H1 (cell line): ENCODE results near the gene SLN. TPM values are rescaled to one million over a fixed set of nuclear protein-coding genes. Genes with fewer than 3 reads are reported as not detected.

Source experiments
- CTCF ChIA-PET: fragments of 300-600 bp; sonication (Branson Sonifier 250); formaldehyde crosslinking; loops from one replicate; lab custom pipeline; 2021; ENCODE audit not compliant: partially characterized antibody; lab: Charles Lee
- POLR2A ChIA-PET: fragments of 300-600 bp; sonication (Branson Sonifier 250); formaldehyde crosslinking; loops from one replicate; lab custom pipeline; 2021; ENCODE audit warnings: inconsistent platforms; ENCODE audit not compliant: partially characterized antibody; lab: Charles Lee
- DNase-seq, 2 experiments: peaks; one replicate each; pipeline versions ENCODE4 v3.0.0 to v3.0.0-alpha.2; 2010 to 2022; ENCODE audit warnings: low spot score in 2 of 2, low read depth in 1 of 2, mixed read lengths in 1 of 2
- FAIRE-seq: peaks from 2 replicates; lab custom pipeline; 2011; peaks lifted over from hg19 to GRCh38; lab: Jason Lieb, UNC
- H2AFZ ChIP-seq: 2 replicates; pipeline ENCODE4 v1.8.1; 2012; ENCODE audit warnings: low read length, inconsistent platforms
- H2AK5ac ChIP-seq: 2 replicates; pipeline ENCODE4 v1.6.1; 2013; ENCODE audit warnings: low read depth, low read length
- H2BK120ac ChIP-seq: replicated peaks from 2 replicates; pipeline ENCODE3; 2013; ENCODE audit warnings: low read depth, low read length, inconsistent platforms
- H2BK12ac ChIP-seq: 2 replicates; pipeline ENCODE4 v1.6.1; 2013; ENCODE audit warnings: low read depth, low read length
- H2BK15ac ChIP-seq: 2 replicates; pipeline ENCODE4 v1.6.1; 2013; ENCODE audit warnings: low read length
- H2BK20ac ChIP-seq: 2 replicates; pipeline ENCODE4 v1.6.1; 2013; ENCODE audit warnings: low read length
- H2BK5ac ChIP-seq: 2 replicates; pipeline ENCODE4 v1.6.1; 2013; ENCODE audit warnings: low read depth, low read length
- H3K14ac ChIP-seq: 2 replicates; pipeline ENCODE4 v1.6.1; 2013; ENCODE audit warnings: inconsistent platforms; ENCODE audit not compliant: insufficient read length
- H3K18ac ChIP-seq: 2 replicates; pipeline ENCODE4 v1.6.1; 2013; ENCODE audit warnings: low read length; ENCODE audit errors: extremely low read depth
- H3K23ac ChIP-seq: 2 replicates; pipeline ENCODE4 v1.6.1; 2013; ENCODE audit warnings: inconsistent platforms; ENCODE audit not compliant: insufficient read length
- H3K23me2 ChIP-seq: 2 replicates; pipeline ENCODE4 v1.6.1; 2013; ENCODE audit warnings: low read depth, low read length
- H3K27ac ChIP-seq: 2 replicates; pipeline ENCODE4 v1.6.1; 2011; ENCODE audit warnings: low read depth, low read length, inconsistent platforms
- H3K27me3 ChIP-seq, 4 experiments: replicated peaks in 1 of 4; 1 replicate in 1 of 4; 2 replicates in 3 of 4; pipeline versions ENCODE4 v1.6.1 to v1.8.1; 2011 to 2013; ENCODE audit warnings: low read length in 3 of 4, mild to moderate bottlenecking in 3 of 4, inconsistent platforms in 2 of 4, mixed read lengths in 2 of 4, moderate library complexity in 1 of 4; ENCODE audit not compliant: control insufficient read depth in 3 of 4, insufficient read depth in 3 of 4; ENCODE audit errors: extremely low read depth in 1 of 4
- H3K36me3 ChIP-seq, 4 experiments: 2 replicates each; pipeline versions ENCODE4 v1.6.1 to v1.8.1; 2011 to 2013; ENCODE audit warnings: mild to moderate bottlenecking in 4 of 4, low read length in 3 of 4, moderate library complexity in 2 of 4, control low read depth in 1 of 4, inconsistent platforms in 1 of 4; ENCODE audit not compliant: insufficient read depth in 4 of 4, control insufficient read depth in 2 of 4
- H3K4ac ChIP-seq: replicated peaks from 2 replicates; pipeline ENCODE3; 2013; ENCODE audit warnings: low read length, low read depth, mixed read lengths, inconsistent platforms; ENCODE audit not compliant: insufficient read length
- H3K4me1 ChIP-seq, 4 experiments: replicated peaks in 1 of 4; 1 replicate in 1 of 4; 2 replicates in 3 of 4; pipeline versions ENCODE4 v1.6.1 to v1.8.1; 2011 to 2013; ENCODE audit warnings: low read length in 3 of 4, inconsistent platforms in 2 of 4, mixed read lengths in 1 of 4; ENCODE audit not compliant: insufficient read depth in 4 of 4, control insufficient read depth in 3 of 4
- H3K4me2 ChIP-seq, 2 experiments: 2 replicates each; pipeline versions ENCODE4 v1.6.1 to v1.8.1; 2011 to 2013; ENCODE audit warnings: low read depth in 2 of 2, low read length in 2 of 2, control low read depth in 1 of 2, inconsistent platforms in 1 of 2, mild to moderate bottlenecking in 1 of 2; ENCODE audit not compliant: insufficient read depth in 1 of 2
- H3K4me3 ChIP-seq, 4 experiments: fragments of 200-600, 300-600 bp in 1 of 4; sonication (generic), shearing (Covaris generic), sonication (Bioruptor Twin) in 1 of 4; 2 replicates each; pipeline versions ENCODE4 v1.5.1 to v1.8.1; 2011 to 2016; ENCODE audit warnings: low read length in 4 of 4, low read depth in 3 of 4, control low read depth in 2 of 4, inconsistent platforms in 2 of 4, mild to moderate bottlenecking in 2 of 4, mixed read lengths in 1 of 4, moderate library complexity in 1 of 4; ENCODE audit not compliant: insufficient read depth in 2 of 4; ENCODE audit errors: extremely low read depth in 1 of 4
- H3K56ac ChIP-seq: replicated peaks from 2 replicates; pipeline ENCODE3; 2013; ENCODE audit warnings: low read depth, mild to moderate bottlenecking, mixed read lengths, low read length, inconsistent platforms; ENCODE audit not compliant: insufficient read length
- H3K79me1 ChIP-seq: 2 replicates; pipeline ENCODE4 v1.6.1; 2013; ENCODE audit warnings: low read depth, low read length, control low read depth
- H3K79me2 ChIP-seq, 2 experiments: 2 replicates each; pipeline versions ENCODE4 v1.6.1 to v1.8.1; 2012 to 2013; ENCODE audit warnings: low read length in 2 of 2, mild to moderate bottlenecking in 2 of 2, inconsistent platforms in 1 of 2; ENCODE audit not compliant: insufficient read depth in 2 of 2, control insufficient read depth in 1 of 2
- H3K9ac ChIP-seq, 4 experiments: replicated peaks in 1 of 4; 1 replicate in 1 of 4; 2 replicates in 3 of 4; pipeline versions ENCODE4 v1.6.1 to v1.8.1; 2011 to 2013; ENCODE audit warnings: low read depth in 3 of 4, low read length in 3 of 4, control low read depth in 2 of 4, mild to moderate bottlenecking in 2 of 4, moderate library complexity in 2 of 4, inconsistent platforms in 1 of 4; ENCODE audit errors: extremely low read depth in 1 of 4
- H3K9me3 ChIP-seq, 2 experiments: 2 replicates each; pipeline versions ENCODE4 v1.6.1 to v1.8.1; 2012 to 2013; ENCODE audit warnings: mild to moderate bottlenecking in 2 of 2, moderate library complexity in 2 of 2, control low read depth in 1 of 2, inconsistent platforms in 1 of 2, low read depth in 1 of 2, low read length in 1 of 2, mixed read lengths in 1 of 2; ENCODE audit not compliant: insufficient read depth in 2 of 2
- H4K20me1 ChIP-seq, 2 experiments: replicated peaks in 1 of 2; 2 replicates each; pipeline versions ENCODE3 to v1.8.1; 2011 to 2013; ENCODE audit warnings: inconsistent platforms in 2 of 2, low read length in 2 of 2, mild to moderate bottlenecking in 1 of 2; ENCODE audit not compliant: insufficient read depth in 2 of 2, control insufficient read depth in 1 of 2
- H4K5ac ChIP-seq: 2 replicates; pipeline ENCODE4 v1.6.1; 2013; ENCODE audit warnings: low read length, low read depth, mixed read lengths, inconsistent platforms; ENCODE audit not compliant: insufficient read length
- H4K8ac ChIP-seq: 2 replicates; pipeline ENCODE4 v1.8.0; 2013; ENCODE audit warnings: mild to moderate bottlenecking, moderate library complexity, low read length, inconsistent platforms; ENCODE audit not compliant: insufficient read depth; ENCODE audit errors: extremely low read depth
- H4K91ac ChIP-seq: replicated peaks from 2 replicates; pipeline ENCODE3; 2013; ENCODE audit warnings: low read length, mixed read lengths, inconsistent platforms; ENCODE audit not compliant: insufficient read length
- BRCA1 ChIP-seq: IDR thresholded peaks from 2 replicates; pipeline ENCODE4 v1.6.1; 2012; ENCODE audit warnings: low read depth, low read length, improper control_type of control experiment
- EZH2 ChIP-seq: fragments of 200-600 bp; sonication (generic); IDR thresholded peaks from 2 replicates; pipeline ENCODE4 v1.7.1; 2012; ENCODE audit warnings: low read depth, mild to moderate bottlenecking, moderate library complexity, low read length, inconsistent platforms; ENCODE audit not compliant: severe bottlenecking
- HDAC2 ChIP-seq, 2 experiments: fragments of 300-600 bp in 1 of 2; sonication (generic) in 1 of 2; IDR thresholded peaks; 2 replicates each; pipeline ENCODE4 v1.6.1; 2011 to 2012; ENCODE audit warnings: low read depth in 2 of 2, low read length in 2 of 2, mild to moderate bottlenecking in 2 of 2, moderate library complexity in 2 of 2, borderline replicate concordance in 1 of 2, inconsistent platforms in 1 of 2
- MAFK ChIP-seq: IDR thresholded peaks from 2 replicates; pipeline ENCODE4 v1.6.1; 2012; ENCODE audit warnings: low read depth, mild to moderate bottlenecking, improper control_type of control experiment, low read length
- PHF8 ChIP-seq: fragments of 200-600 bp; sonication (generic); conservative IDR thresholded peaks from 2 replicates; pipeline ENCODE4 v1.7.1; 2012; ENCODE audit warnings: low read depth, mild to moderate bottlenecking, inconsistent platforms, low read length, moderate library complexity
- POLR2A ChIP-seq, 2 experiments: IDR thresholded peaks; 1 replicate in 1 of 2; 2 replicates in 1 of 2; pipeline ENCODE4 v1.6.1; 2011; ENCODE audit warnings: low read depth in 2 of 2, low read length in 2 of 2, mild to moderate bottlenecking in 2 of 2; ENCODE audit errors: control extremely low read depth in 1 of 2
- RBBP5 ChIP-seq: IDR thresholded peaks from 2 replicates; pipeline ENCODE4 v1.7.1; 2012; ENCODE audit warnings: low read depth, mild to moderate bottlenecking, inconsistent platforms, low read length, moderate library complexity, borderline replicate concordance
- RFX5 ChIP-seq: IDR thresholded peaks from 2 replicates; pipeline ENCODE4 v1.6.1; 2011; ENCODE audit warnings: low read depth, low read length, improper control_type of control experiment, borderline replicate concordance
- RNF2 ChIP-seq: fragments of 200-900, 300-1000 bp; sonication (generic); IDR thresholded peaks from 2 replicates; pipeline ENCODE4 v1.7.1; 2016; ENCODE audit warnings: borderline replicate concordance, low read depth, mild to moderate bottlenecking, antibody characterized with exemption, low read length; ENCODE audit not compliant: poor library complexity, severe bottlenecking; ENCODE audit errors: missing control alignments
- SRF ChIP-seq: IDR thresholded peaks from 2 replicates; pipeline ENCODE4 v1.6.1; 2011; ENCODE audit warnings: mild to moderate bottlenecking, low read depth, low read length, moderate library complexity
- SUZ12 ChIP-seq: fragments of 200-600 bp; sonication (generic); IDR thresholded peaks from 2 replicates; pipeline ENCODE4 v1.6.1; 2012; ENCODE audit warnings: mild to moderate bottlenecking, inconsistent platforms, low read length, moderate library complexity, mixed read lengths
- TAF1 ChIP-seq: IDR thresholded peaks from 2 replicates; pipeline ENCODE4 v1.6.1; 2011; ENCODE audit warnings: mild to moderate bottlenecking, low read depth, low read length
- ZNF274 ChIP-seq: IDR thresholded peaks from 2 replicates; pipeline ENCODE4 v1.7.0; 2012; ENCODE audit warnings: low read length, borderline replicate concordance; ENCODE audit errors: extremely low read depth
- WGBS, 2 experiments: shearing (Covaris generic) in 1 of 2; methylation state at CpG; one replicate each; pipeline versions ENCODE4 v1.1.6 to v1.1.7; 2013 to 2015; ENCODE audit warnings: low lambda C conversion rate in 2 of 2, mixed read lengths in 2 of 2, inconsistent platforms in 1 of 2, low coverage in 1 of 2, missing lambda C conversion rate in 1 of 2; ENCODE audit not compliant: insufficient replicate concordance in 2 of 2, insufficient coverage in 1 of 2, insufficient read length in 1 of 2; ENCODE audit errors: extremely low coverage in 1 of 2, missing lambda C conversion rate in 1 of 2; 5-methylcytosine and 5-hydroxymethylcytosine counted together
- polyA plus RNA-seq, 7 experiments: library from polyadenylated mRNA; depleted of rRNA in 3 of 7; stranded (reverse) in 5 of 7; unstranded in 2 of 7; fragments of >200 nt in 5 of 7; fragments of 200-250 nt in 2 of 7; gene quantifications; 1 replicate in 5 of 7; 2 replicates in 1 of 7; 4 replicates in 1 of 7; pipeline versions ENCODE4 v1.2.1 to v1.2.3, GENCODE V29; 2011 to 2013; ENCODE audit warnings: missing spikeins in 2 of 7, mixed read lengths in 2 of 7
- total RNA-seq: library from RNA; stranded (reverse); fragmentation: NEBNext Ultra II Directional; extraction: Animal tissue kit (Norgen Biotek cat#: 25700); gene quantifications from 2 replicates; pipeline ENCODE4 v1.2.1, GENCODE V29; 2021

Gene SLN
- total and polyA plus RNA-seq, 2 of the 8 experiments (the other 6 are each of a cell fraction or from before 2014, with no cell fraction given) = not detected

DNA sequence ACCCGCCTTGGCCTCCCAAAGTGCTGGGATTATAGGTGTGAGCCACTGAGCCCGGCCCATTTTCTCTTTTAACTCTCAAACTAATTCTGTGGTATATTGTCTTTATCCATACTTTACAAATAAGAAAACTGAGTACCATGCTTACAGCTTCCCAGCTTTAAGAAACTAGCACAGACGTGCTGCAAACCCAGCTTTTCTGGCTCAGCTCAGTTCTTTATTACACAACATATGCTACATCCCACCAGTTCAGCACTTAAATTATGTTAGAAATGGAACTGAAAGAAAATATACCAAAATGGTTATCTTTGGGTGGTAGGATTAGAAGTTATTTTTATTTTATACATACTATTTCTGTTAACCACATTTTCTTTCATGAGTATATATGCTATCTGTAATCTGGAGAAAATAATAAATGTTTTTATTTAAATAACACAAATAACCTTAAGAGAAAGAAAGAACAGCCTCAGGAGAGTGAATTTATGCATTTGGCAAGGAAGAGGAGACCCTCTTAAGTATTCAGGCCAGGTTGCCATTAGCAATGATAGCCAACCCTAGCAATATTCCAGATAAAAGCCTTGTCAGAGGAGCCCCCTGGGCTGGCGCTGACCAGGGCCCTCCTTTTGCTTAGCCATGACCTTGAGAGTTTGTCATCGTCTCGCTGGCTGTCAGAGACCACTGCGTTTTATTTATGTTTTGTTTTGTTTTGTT is 33.8 kb downstream of the SLN start:
- FAIRE-seq (no peak), DNase-seq (no peak)
- no peaks in the 10 kb centered on the region for H3K36me3 ChIP-seq
- no peak overlapping the region for H2BK15ac ChIP-seq
- H4K20me1 ChIP-seq = no peaks in the 10 kb centered on the region
- no peaks in the 10 kb centered on the region for H3K9me3 ChIP-seq
- H2BK120ac ChIP-seq = no peak overlapping the region
- no peak overlapping the region for H2BK12ac ChIP-seq
- no peak overlapping the region for H3K4me3 ChIP-seq
- H4K91ac ChIP-seq = no peak overlapping the region
- H3K4me2 ChIP-seq = no peak overlapping the region
- no peak overlapping the region for H3K14ac ChIP-seq
- H3K9ac ChIP-seq = no peak overlapping the region
- H4K5ac ChIP-seq = no peak overlapping the region
- H3K4me1 ChIP-seq = no peaks in the 10 kb centered on the region
- H3K27ac ChIP-seq = no peak overlapping the region
- no peaks in the 10 kb centered on the region for H3K27me3 ChIP-seq
- no peak overlapping the region for H4K8ac ChIP-seq
- no peak overlapping the region for H2AFZ ChIP-seq
- H3K79me1 ChIP-seq = no peaks in the 10 kb centered on the region
- no peak overlapping the region for H3K56ac ChIP-seq
- WGBS, 2 experiments = 90% methylated on average over 7 of the region's 7 CpGs; no CpG with 5 or more reads in 1 of the 2 experiments
- POLR2A ChIA-PET = no interaction called here
- CTCF ChIA-PET = interaction anchor here (1.3 to 12.9 kb wide), 4 partner anchors 12 to 104 kb away, joined by 3 to 398 read pairs (median 19); partner anchors contain the start of gene ALKBH8
- H3K79me2 ChIP-seq = no peaks in the 10 kb centered on the region
- H2BK20ac ChIP-seq = no peak overlapping the region
- no peak overlapping the region for H2BK5ac ChIP-seq
- no peak overlapping the region for H3K4ac ChIP-seq
- no peak overlapping the region for H2AK5ac ChIP-seq
- no peak overlapping the region for H3K23ac ChIP-seq
- no peaks in the 10 kb centered on the region for H3K23me2 ChIP-seq
- no peak overlapping the region for H3K18ac ChIP-seq
- TF ChIP-seq POLR2A (IDR thresholded peaks at IDR 0.05; ENCODE audit: control extremely low read depth in 1 of 2, low read depth in 2 of 2, low read length in 2 of 2) (no peak), SRF (no peak), HDAC2 (IDR thresholded peaks at IDR 0.05; ENCODE audit: borderline replicate concordance in 1 of 2, low read depth in 2 of 2, low read length in 2 of 2) (no peak), BRCA1 (no peak), PHF8 (no peak), MAFK (no peak), RNF2 (no peak), RBBP5 (no peak), SUZ12 (no peak), ZNF274 (no peak), EZH2 (no peak), TAF1 (no peak), RFX5 (no peak)
